KBM-7 (cell line): Measurements from ENCODE around the gene SLC25A23.
A peak's percentile ranks its signal among the peaks of the same experiment; 100 is the strongest.

Experiments
- DNase-seq: peaks from one replicate; pipeline ENCODE4 v3.0.0-alpha.2; 2015
- in situ Hi-C: fragments of 300-500 bp; cut with MboI; formaldehyde crosslinking; loops from 2 replicates; pipeline ENCODE4 v1.14.3; 2020; ENCODE audit warnings: low sequenced_read_pairs, low pct_unique_long_range_greater_than_20kb, mixed read lengths

SLC25A23 gene

DNA sequence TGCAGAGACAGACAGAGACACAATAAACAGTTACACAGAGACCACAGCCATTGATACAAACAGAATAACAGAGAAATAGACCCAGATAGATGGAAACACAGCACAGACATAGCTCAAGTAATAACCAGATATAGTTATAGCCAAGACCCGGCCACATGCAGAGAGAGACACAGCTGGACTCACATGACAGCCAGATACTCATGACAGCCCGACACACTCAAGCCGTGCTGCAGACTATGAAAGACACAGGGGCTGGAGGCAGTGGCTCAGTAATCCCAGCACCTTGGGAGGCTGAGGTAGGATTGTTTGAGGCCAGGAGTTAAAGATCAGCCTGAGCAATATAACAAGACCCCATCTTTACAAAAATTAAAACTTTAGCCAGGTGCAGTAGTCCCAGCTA is 23.6 kb upstream of the SLC25A23 start:
- in situ Hi-C loops, result no loop called here
- DNase-seq, result no peak

DNA sequence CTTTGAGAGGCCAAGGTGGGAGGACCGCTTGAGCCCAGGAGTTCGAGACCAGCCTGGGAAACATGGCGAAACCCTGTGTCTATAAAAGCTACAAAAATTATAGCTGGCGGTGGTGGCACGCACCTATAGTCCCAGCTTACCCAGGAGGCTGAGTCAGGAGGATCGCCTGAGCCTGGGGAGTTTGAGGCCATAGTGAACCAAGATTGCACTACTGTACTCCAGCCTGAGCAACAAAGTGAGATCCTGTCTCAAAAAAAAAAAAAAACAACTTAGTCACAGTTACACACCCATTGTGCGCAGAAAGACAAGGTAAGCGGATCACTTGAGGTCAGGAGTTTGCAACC is 22.7 kb upstream of the SLC25A23 start:
- in situ Hi-C loops, result no loop called here
- DNase-seq, result no peak

DNA sequence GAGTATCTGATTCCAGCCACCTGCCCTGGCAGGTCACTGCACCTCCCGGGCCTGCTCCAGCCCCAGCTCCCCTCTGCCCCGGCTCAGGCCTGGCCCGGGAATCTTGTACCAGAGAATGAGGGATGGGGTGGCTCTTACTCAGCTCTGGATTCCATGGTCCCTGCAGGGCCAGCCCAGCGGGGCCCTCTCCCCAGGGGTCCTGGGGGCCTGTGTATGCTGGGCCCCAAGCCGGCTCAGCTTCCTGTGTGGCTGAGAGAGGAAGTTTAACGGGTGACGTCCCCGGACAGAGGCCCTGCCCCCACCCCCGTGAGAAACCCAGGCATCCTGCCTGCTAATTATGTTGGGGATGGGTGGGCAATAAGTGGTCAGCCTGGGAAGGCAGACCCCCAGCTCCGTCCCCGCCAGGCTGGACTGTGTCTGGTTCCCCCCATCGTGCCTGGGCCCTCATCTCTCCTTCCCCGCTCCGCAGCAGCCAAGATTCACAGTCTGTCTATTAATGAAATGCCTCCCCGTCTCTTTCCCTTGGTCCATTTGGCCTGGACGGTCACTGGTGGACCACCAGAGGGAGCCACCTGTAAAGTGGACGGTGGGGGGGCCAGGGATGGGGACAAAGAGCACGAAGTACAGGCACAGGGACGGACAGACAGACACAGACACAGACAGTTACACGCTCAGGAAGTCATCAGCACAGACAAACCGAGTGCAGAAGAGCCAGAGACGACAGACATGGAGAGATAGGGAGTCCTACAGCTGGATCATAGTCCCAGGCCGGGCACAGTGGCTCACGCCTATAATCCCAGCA is 22.1 kb upstream of the SLC25A23 start, which contains the start of gene DENND1C:
TSS of gene DENND1C (minus strand) at position 247 of the 802 bp plus-strand sequence. CDS start at position 155, 92 bp downstream.
- DNase-seq, result peak; percentile 75
- in situ Hi-C loops, result no loop called here

- DNase-seq, result no peak
- in situ Hi-C loops, result no loop called here
Observed at GRCh38 chr19:6480848-6481415, 21.3 kb upstream of the SLC25A23 start.

GRCh38 chr19:6479836-6480398 is 20.3 kb upstream of the SLC25A23 start:
- in situ Hi-C loops, result no loop called here
- no peak for DNase-seq

DNA sequence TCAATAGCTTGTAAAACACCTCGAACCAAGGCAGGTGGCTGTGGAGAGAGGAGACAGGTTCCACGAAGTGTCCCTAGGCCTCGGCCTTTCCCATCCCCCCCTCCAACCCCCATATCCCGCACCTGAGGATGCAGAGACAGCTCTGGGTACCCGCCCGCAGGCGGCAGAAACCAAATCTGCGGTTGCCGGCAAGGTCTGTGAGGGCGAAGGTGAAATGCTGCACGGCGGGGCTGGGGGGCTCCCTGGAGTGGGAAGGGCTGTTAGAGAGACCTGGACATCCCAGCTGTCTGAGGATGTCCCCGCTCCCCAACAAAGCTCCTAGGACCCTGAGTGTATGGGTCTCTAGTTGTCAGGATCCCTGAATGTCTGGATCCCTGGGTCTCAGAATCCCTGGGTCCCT is 19.2 kb upstream of the SLC25A23 start:
- in situ Hi-C loops, result no loop called here
- DNase-seq, result no peak

DNA sequence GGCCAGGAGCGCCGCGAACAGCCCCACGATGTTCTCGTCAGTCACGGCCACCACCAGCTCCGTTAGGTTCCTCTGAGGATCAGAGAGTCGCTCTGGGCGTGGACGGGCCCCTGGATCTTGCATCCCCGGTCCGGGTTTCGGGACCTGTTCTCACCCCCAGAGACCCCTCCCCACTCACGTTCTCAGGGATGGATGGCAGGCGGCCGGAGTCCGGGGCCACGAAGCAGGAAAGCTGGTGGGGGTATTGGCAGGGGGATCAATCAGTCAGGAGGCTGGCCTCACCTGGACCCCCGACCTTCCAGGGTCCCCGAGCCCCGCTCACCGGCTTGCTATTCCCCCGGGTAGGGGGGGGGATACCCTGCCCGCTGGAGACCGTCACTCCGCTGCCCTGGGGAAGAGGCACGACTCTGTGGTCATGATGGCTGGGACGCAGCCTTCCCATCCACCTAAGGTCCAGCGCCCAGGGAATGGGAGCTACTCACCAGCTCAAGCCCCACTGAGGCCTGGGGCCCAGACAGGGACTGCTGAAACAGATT is 17.4 kb upstream of the SLC25A23 start:
- no peak for DNase-seq
- in situ Hi-C loops, result no loop called here

- DNase-seq, result no peak
- in situ Hi-C loops, result no loop called here
Observed at GRCh38 chr19:6476155-6476895, 16.7 kb upstream of the SLC25A23 start.

DNA sequence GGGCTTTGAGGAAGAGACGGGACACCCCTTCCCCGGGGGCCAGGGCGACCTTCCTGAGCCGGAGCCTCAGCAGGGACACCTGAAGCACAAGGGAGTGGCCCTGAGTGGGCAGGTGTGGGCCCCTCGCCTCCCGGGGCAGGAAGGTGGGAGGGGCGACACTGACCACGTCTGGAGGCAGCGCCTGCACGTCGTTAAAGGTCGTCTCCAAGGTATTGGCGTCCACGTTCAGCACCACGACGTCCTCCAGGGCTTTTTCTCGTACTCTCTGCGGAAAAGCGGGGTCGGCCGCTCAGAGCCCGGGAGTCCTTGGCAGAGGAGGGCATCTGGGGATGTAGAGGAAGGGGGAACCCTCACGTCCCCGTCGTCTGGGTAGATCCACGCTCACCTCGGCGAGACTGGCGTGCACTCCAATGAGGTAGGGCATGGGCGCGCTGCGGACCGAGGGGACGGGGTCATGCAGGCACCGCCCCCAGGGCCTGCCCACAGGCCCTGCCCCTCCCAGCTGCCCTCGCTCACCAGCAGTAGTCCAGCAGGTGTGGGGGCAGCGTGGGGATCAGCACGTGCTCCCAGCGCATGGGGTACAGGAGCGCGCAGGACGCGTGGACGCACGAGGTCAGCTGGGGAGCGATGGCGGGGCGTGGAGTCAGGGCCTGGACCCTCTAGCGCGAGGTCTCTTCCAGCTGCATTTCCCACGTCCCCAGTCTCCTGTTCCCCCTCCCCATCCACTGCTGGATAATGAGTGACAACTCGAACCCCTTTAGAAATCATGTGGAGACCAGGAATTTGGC is 15.9 kb upstream of the SLC25A23 start:
- in situ Hi-C loops, result no loop called here
- DNase-seq, result no peak

- in situ Hi-C loops, result no loop called here
- no peak for DNase-seq
Observed at GRCh38 chr19:6473647-6474046, 14.1 kb upstream of the SLC25A23 start.

DNA sequence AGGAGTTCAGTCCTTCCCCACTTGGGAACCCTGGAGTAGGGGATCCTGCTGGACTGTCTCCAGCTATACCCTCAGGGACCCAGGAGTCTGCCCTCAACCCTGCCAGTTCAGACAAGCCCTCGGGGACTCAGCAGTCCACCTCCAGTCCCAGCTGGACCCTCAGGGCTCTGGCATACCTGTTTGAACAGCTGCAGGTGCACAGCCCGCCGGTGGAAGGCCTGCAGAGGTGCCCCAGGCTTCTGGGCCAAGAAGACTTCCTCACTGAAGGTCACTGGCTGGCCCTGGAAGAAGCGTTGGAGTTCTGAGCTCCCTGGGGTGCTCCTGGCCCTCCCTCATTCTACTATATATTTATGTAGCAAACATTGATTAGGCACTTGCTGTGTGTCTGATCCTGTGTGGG is 13.1 kb upstream of the SLC25A23 start:
- in situ Hi-C loops, result no loop called here
- no peak for DNase-seq

DNA sequence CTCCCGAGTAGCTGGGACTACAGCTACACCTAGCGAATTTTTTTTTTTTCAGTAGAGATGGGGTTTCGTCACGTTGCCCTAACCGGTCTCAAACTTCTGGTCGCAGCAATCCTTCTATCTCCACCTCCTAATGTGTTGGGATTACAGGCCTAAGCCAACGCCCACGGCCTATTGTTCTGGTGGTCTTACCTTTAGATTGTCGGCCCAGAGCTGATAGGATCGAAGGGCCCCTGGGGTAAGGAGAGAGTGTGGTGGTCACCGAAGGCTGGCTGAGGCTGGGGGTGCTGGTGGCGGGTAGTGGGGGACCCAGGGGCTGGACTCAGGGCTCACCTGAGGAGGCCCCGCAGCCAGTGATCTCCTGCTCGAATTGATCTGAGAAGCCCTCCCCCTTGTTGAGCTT is 11.5 kb upstream of the SLC25A23 start:
- DNase-seq, result no peak
- in situ Hi-C loops, result no loop called here

DNA sequence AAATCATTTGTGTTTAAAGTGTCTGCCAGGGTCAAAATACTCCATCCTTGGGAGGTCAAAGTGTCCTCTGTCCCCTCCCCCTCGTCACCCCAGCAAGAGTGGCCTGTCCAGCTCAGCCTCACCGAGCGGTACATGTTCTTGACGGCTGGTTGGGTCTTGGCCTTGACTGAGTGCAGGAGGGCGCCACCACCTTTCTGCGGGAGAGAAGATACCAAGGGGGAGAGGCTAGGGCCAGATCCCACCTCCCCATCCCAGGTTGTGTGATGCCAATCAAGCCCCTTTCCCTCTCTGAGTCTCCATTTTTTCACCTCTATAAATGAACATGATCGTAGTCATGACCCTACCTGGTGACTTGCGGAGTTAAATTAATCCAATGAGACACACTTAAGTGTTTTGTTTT is 10.6 kb upstream of the SLC25A23 start:
- no peak for DNase-seq
- in situ Hi-C loops, result no loop called here

GRCh38 chr19:6467384-6467783 is 7.8 kb upstream of the SLC25A23 start:
- DNase-seq, result no peak
- in situ Hi-C loops, result no loop called here

- in situ Hi-C loops, result no loop called here
- DNase-seq, result no peak
Observed at GRCh38 chr19:6466526-6467248, 7.1 kb upstream of the SLC25A23 start.

- no peak for DNase-seq
- in situ Hi-C loops, result no loop called here
Observed at GRCh38 chr19:6465663-6466062, 6.1 kb upstream of the SLC25A23 start.

- in situ Hi-C loops, result no loop called here
- no peak for DNase-seq
Observed at GRCh38 chr19:6465006-6465405, 5.4 kb upstream of the SLC25A23 start.

DNA sequence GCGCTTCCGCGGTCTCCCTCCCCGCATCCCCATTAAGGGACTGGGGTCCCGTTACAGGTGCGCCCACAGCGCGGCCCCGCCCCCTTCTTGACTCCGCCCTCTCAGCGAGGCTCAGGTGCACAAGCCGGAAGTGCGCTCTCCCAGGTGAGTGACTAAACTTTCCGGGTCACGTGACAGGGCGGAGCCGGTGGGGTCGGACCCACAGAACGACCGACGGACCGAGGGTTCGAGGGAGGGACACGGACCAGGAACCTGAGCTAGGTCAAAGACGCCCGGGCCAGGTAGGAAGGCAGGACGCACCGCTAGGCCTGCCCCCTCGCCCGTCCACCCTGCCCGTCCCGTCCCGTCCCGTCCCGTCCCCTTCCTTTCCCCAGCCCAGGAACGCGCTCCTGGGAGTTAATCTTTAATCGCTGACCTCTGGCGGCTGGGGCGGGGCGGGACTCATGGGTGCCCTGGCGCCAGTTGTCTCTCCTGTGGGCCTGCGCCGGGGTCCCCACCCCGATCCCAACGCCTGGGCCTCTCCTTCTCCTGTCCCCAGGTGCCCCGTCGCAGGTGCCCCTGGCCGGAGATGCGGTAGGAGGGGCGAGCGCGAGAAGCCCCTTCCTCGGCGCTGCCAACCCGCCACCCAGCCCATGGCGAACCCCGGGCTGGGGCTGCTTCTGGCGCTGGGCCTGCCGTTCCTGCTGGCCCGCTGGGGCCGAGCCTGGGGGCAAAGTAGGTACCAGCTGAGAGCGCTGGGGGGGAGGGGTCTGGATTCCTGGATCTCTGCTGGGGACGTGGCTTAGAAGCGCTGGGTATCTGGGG is 4.7 kb upstream of the SLC25A23 start, which contains the start of gene CRB3:
TSS of gene CRB3 (plus strand) at position 202 of the 804 bp plus-strand sequence. CDS start at position 633, 431 bp downstream.
- no peak for DNase-seq
- in situ Hi-C loops, result no loop called here
